ENCODE results near the gene COL6A3. TPM values are rescaled to one million over a fixed set of nuclear protein-coding genes. Genes with fewer than 3 reads are reported as not detected.

Gene COL6A3
- total RNA-seq, 1 experiment from 2014 or later = 0.86 TPM

DNA sequence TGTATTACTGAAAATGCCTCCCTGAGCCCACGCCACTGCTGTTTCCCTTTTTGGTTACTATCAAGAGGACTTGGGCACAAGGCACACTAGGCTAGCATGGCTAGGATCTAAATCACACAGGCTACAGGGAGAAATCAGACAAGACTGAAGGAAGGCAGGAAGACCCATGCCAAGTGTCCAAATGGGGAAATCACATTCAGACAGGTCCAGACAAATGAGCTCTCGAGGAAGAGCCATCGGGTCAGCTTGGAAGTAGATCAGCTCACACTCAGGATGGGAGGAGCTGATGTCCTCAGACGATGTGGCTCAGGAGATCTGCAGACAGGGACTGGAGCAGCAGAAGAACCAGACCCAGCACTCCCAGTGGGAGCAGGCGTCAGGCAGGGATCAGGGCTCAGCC, 113.2 kb downstream of the COL6A3 start:
- BruUV-seq (replicated peaks) = no TSS peak
- Histone ChIP-seq H3K9me3 (ENCODE audit: low read depth, low read length, poor library complexity, severe bottlenecking) (no peaks in the 10 kb centered on the region), H3K4me1 (ENCODE audit: insufficient read depth, low read length, poor library complexity, severe bottlenecking) (no peaks in the 10 kb centered on the region), H3K27ac (ENCODE audit: low read depth, low read length, poor library complexity, severe bottlenecking) (no peak overlapping the region), H3K27me3 (replicated peaks; ENCODE audit: insufficient read depth, low read depth, low read length, poor library complexity) (peaks cover 6% of the 10 kb centered on the region), H3K4me3 (ENCODE audit: low read depth, low read length, poor library complexity, severe bottlenecking) (no peak overlapping the region), H3K36me3 (ENCODE audit: insufficient read depth, low read length, poor library complexity, severe bottlenecking) (no peaks in the 10 kb centered on the region)
- CTCF ChIA-PET = no interaction called here
- POLR2A ChIA-PET (ENCODE audit: low non-redundant PET) = no interaction called here
- intact Hi-C loops (cut with micrococcal nuclease; ENCODE audit: unreplicated experiment) = no loop called here
- TF ChIP-seq, protein P1, sequence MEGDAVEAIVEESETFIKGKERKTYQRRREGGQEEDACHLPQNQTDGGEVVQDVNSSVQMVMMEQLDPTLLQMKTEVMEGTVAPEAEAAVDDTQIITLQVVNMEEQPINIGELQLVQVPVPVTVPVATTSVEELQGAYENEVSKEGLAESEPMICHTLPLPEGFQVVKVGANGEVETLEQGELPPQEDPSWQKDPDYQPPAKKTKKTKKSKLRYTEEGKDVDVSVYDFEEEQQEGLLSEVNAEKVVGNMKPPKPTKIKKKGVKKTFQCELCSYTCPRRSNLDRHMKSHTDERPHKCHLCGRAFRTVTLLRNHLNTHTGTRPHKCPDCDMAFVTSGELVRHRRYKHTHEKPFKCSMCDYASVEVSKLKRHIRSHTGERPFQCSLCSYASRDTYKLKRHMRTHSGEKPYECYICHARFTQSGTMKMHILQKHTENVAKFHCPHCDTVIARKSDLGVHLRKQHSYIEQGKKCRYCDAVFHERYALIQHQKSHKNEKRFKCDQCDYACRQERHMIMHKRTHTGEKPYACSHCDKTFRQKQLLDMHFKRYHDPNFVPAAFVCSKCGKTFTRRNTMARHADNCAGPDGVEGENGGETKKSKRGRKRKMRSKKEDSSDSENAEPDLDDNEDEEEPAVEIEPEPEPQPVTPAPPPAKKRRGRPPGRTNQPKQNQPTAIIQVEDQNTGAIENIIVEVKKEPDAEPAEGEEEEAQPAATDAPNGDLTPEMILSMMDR (conservative IDR thresholded peaks at IDR 0.05; ENCODE audit: low read depth, low read length) = no peak
- no peak for TF ChIP-seq EZH2 (IDR thresholded peaks at IDR 0.05; ENCODE audit: borderline replicate concordance, low read depth, low read length, poor library complexity, severe bottlenecking)
- no peak for DNase-seq (ENCODE audit: low spot score)

- Histone ChIP-seq H3K27ac (ENCODE audit: low read depth, low read length, poor library complexity, severe bottlenecking) (no peak overlapping the region), H3K36me3 (ENCODE audit: insufficient read depth, low read length, poor library complexity, severe bottlenecking) (no peaks in the 10 kb centered on the region), H3K9me3 (ENCODE audit: low read depth, low read length, poor library complexity, severe bottlenecking) (no peaks in the 10 kb centered on the region), H3K4me3 (ENCODE audit: low read depth, low read length, poor library complexity, severe bottlenecking) (no peak overlapping the region), H3K27me3 (replicated peaks; ENCODE audit: insufficient read depth, low read depth, low read length, poor library complexity) (peaks cover 13% of the 10 kb centered on the region), H3K4me1 (ENCODE audit: insufficient read depth, low read length, poor library complexity, severe bottlenecking) (no peaks in the 10 kb centered on the region)
- DNase-seq (ENCODE audit: low spot score) = peak; percentile 63
- ChIA-PET POLR2A (ENCODE audit: low non-redundant PET) (no interaction called here), CTCF (no interaction called here)
- no TSS peak for BruUV-seq (replicated peaks)
- intact Hi-C loops (cut with micrococcal nuclease; ENCODE audit: unreplicated experiment) = no loop called here
- TF ChIP-seq EZH2 (IDR thresholded peaks at IDR 0.05; ENCODE audit: borderline replicate concordance, low read depth, low read length, poor library complexity, severe bottlenecking) = no peak
- TF ChIP-seq, protein P1 (conservative IDR thresholded peaks at IDR 0.05; ENCODE audit: low read depth, low read length) = no peak
Observed at GRCh38 chr2:237299906-237300305, 114.1 kb downstream of the COL6A3 start.

- H3K4me1 ChIP-seq (ENCODE audit: insufficient read depth, low read length, poor library complexity, severe bottlenecking) = no peaks in the 10 kb centered on the region
- BruUV-seq (replicated peaks) = no TSS peak
- ChIA-PET POLR2A (ENCODE audit: low non-redundant PET) (no interaction called here), CTCF (no interaction called here)
- H3K9me3 ChIP-seq (ENCODE audit: low read depth, low read length, poor library complexity, severe bottlenecking) = no peaks in the 10 kb centered on the region
- intact Hi-C loops (cut with micrococcal nuclease; ENCODE audit: unreplicated experiment) = no loop called here
- no peak for TF ChIP-seq EZH2 (IDR thresholded peaks at IDR 0.05; ENCODE audit: borderline replicate concordance, low read depth, low read length, poor library complexity, severe bottlenecking)
- no peak overlapping the region for H3K27ac ChIP-seq (ENCODE audit: low read depth, low read length, poor library complexity, severe bottlenecking)
- H3K4me3 ChIP-seq (ENCODE audit: low read depth, low read length, poor library complexity, severe bottlenecking) = no peak overlapping the region
- DNase-seq (ENCODE audit: low spot score) = no peak
- H3K36me3 ChIP-seq (ENCODE audit: insufficient read depth, low read length, poor library complexity, severe bottlenecking) = no peaks in the 10 kb centered on the region
- H3K27me3 ChIP-seq (replicated peaks; ENCODE audit: insufficient read depth, low read depth, low read length, poor library complexity) = peaks cover 14% of the 10 kb centered on the region
Observed at GRCh38 chr2:237298151-237299118, 115.5 kb downstream of the COL6A3 start.

Measured in A673 (cell line).